K562 (cell line): ENCODE results near the gene MRPL27. TPM values are rescaled to one million over a fixed set of nuclear protein-coding genes. Genes with fewer than 3 reads are reported as not detected.

Experiments used
- ARID2 ChIP-seq: fragments of 450-650 bp; IDR thresholded peaks from 2 replicates; pipeline ENCODE4 v1.6.1; 2017; ENCODE audit warnings: antibody characterized with exemption, mild to moderate bottlenecking
- ATF2 ChIP-seq: sonication (generic); formaldehyde crosslinking; IDR thresholded peaks from 2 replicates; pipeline ENCODE4 v1.8.1; 2022; ENCODE audit warnings: missing genetic modification reagents
- GTF2A2 ChIP-seq: IDR thresholded peaks from 2 replicates; pipeline ENCODE4 v1.6.1; 2016; ENCODE audit warnings: mild to moderate bottlenecking, missing genetic modification characterization, missing compliant biosample characterization
- HMGN3 ChIP-seq: IDR thresholded peaks from 2 replicates; pipeline ENCODE4 v1.6.1; 2011; ENCODE audit warnings: borderline replicate concordance, low read depth, mild to moderate bottlenecking, mixed read lengths, low read length; ENCODE audit not compliant: insufficient read length; ENCODE audit errors: extremely low read depth
- HNRNPK ChIP-seq: fragments of 200-400 bp; formaldehyde crosslinking; IDR thresholded peaks from one replicate; pipeline ENCODE4 v1.6.1; 2018; ENCODE audit warnings: mild to moderate bottlenecking, low read depth, low read length; ENCODE audit not compliant: poor library complexity, severe bottlenecking
- JUN ChIP-seq, 2 experiments: sonication (generic) in 1 of 2; formaldehyde crosslinking in 1 of 2; IDR thresholded peaks; 2 replicates each; pipeline versions ENCODE4 v1.6.1 to v1.8.0; 2012 to 2022; ENCODE audit warnings: borderline replicate concordance in 2 of 2, mild to moderate bottlenecking in 2 of 2, improper control_type of control experiment in 1 of 2, low read depth in 1 of 2, low read length in 1 of 2, missing genetic modification reagents in 1 of 2
- MTA1 ChIP-seq: fragments of 450-650 bp; IDR thresholded peaks from 2 replicates; pipeline ENCODE4 v1.6.1; 2017; ENCODE audit warnings: borderline replicate concordance
- NUFIP1 ChIP-seq: fragments of 450-650 bp; IDR thresholded peaks from 2 replicates; pipeline ENCODE4 v1.6.1; 2018; ENCODE audit not compliant: partially characterized antibody
- OTX1 ChIP-seq: fragments of 450-650 bp; formaldehyde crosslinking; IDR thresholded peaks from 2 replicates; pipeline ENCODE4 v1.4.0; 2022; ENCODE audit warnings: mild to moderate bottlenecking
- PTBP1 ChIP-seq: fragments of 200-400 bp; formaldehyde crosslinking; IDR thresholded peaks from 2 replicates; pipeline ENCODE4 v1.6.1; 2017; ENCODE audit warnings: low read depth, low read length
- PTRF ChIP-seq: fragments of 450-650 bp; IDR thresholded peaks from 2 replicates; pipeline ENCODE4 v1.6.1; 2016; ENCODE audit warnings: mild to moderate bottlenecking, missing genetic modification characterization, missing compliant biosample characterization
- SIN3A ChIP-seq, 2 experiments: fragments of 150-350 bp in 1 of 2; IDR thresholded peaks; 2 replicates each; pipeline ENCODE4 v1.6.1; 2011 to 2016; ENCODE audit warnings: borderline replicate concordance in 2 of 2, low read depth in 2 of 2, low read length in 2 of 2, mild to moderate bottlenecking in 2 of 2, moderate library complexity in 2 of 2; ENCODE audit not compliant: control insufficient read depth in 1 of 2
- SP2 ChIP-seq: IDR thresholded peaks from 2 replicates; pipeline ENCODE4 v1.6.1; 2011; ENCODE audit warnings: mild to moderate bottlenecking, low read depth, low read length, moderate library complexity; ENCODE audit not compliant: poor library complexity, severe bottlenecking; ENCODE audit errors: extremely low read depth
- UBTF ChIP-seq, 2 experiments: IDR thresholded peaks; 2 replicates each; pipeline ENCODE4 v1.6.1; 2012; ENCODE audit warnings: improper control_type of control experiment in 2 of 2, low read depth in 2 of 2, low read length in 2 of 2, borderline replicate concordance in 1 of 2
- YBX1 ChIP-seq: fragments of 450-650 bp; IDR thresholded peaks from 2 replicates; pipeline ENCODE4 v1.7.1; 2016; ENCODE audit warnings: mild to moderate bottlenecking
- ZBTB11 ChIP-seq, 3 experiments: fragments of 200-800 bp in 1 of 3; fragments of 250-450 bp in 1 of 3; fragments of 450-650 bp in 1 of 3; sonication (Bioruptor Pico) in 1 of 3; sonication (Bioruptor generic) in 1 of 3; formaldehyde crosslinking in 1 of 3; IDR thresholded peaks; 2 replicates each; pipeline versions ENCODE4 v1.6.1 to v1.8.0; 2016 to 2022; ENCODE audit warnings: mild to moderate bottlenecking in 2 of 3, missing genetic modification characterization in 2 of 3, missing compliant biosample characterization in 1 of 3, moderate library complexity in 1 of 3
- ZFP1 ChIP-seq: fragments of 450-650 bp; formaldehyde crosslinking; IDR thresholded peaks from 2 replicates; pipeline ENCODE4 v1.4.0; 2020; ENCODE audit warnings: mild to moderate bottlenecking, mixed read lengths
- ZNF121 ChIP-seq: sonication (generic); formaldehyde crosslinking; conservative IDR thresholded peaks from 2 replicates; pipeline ENCODE4 v1.8.0; 2022; ENCODE audit warnings: missing genetic modification reagents
- ZNF134 ChIP-seq: fragments of 250-450 bp; sonication (Bioruptor Pico); conservative IDR thresholded peaks from 2 replicates; pipeline ENCODE4 v1.4.0; 2020
- ZNF583 ChIP-seq: fragments of 250-450 bp; sonication (Bioruptor Pico); IDR thresholded peaks from 2 replicates; pipeline ENCODE4 v1.4.0; 2020
- polyA plus RNA-seq, 8 experiments: library from polyadenylated mRNA; depleted of rRNA in 4 of 8; stranded (reverse) in 5 of 8; unstranded in 3 of 8; fragments of >200 nt; fragmentation: Nextera tagmentation in 2 of 8; fragmentation: Illumina TruSeq in 1 of 8; extraction: Ambion mirVana in 2 of 8; extraction: Trizol in 1 of 8; gene quantifications; 2 replicates each; pipeline versions ENCODE4 v1.2.1 to v1.2.3, GENCODE V29; 2011 to 2014; ENCODE audit warnings: inconsistent platforms in 1 of 8, missing spikeins in 1 of 8
- total RNA-seq, 7 experiments: library from RNA; depleted of rRNA in 6 of 7; stranded (reverse); fragments of >200 nt in 6 of 7; fragmentation: Illumina TruSeq in 2 of 7; extraction: Trizol in 2 of 7; gene quantifications; 2 replicates each; pipeline versions ENCODE4 v1.2.1 to v1.2.3, GENCODE V29; 2011 to 2021; ENCODE audit warnings: low replicate concordance in 1 of 7

Gene MRPL27
- total and polyA plus RNA-seq, 9 of the 15 experiments (the other 6 are each of a cell fraction or from before 2014, with no cell fraction given): 96.3 to 401 (median 142) TPM

- no peak for TF ChIP-seq PTBP1
- peak; percentile 73; the same call in 1 of the 2 replicates for TF ChIP-seq OTX1
- TF ChIP-seq MTA1: no peak
- no peak for TF ChIP-seq SIN3A (IDR thresholded peaks at IDR 0.05; ENCODE audit: borderline replicate concordance in 2 of 2, control insufficient read depth in 1 of 2, low read depth in 2 of 2, low read length in 2 of 2)
- no peak for TF ChIP-seq ARID2
- peak in 1 of 3 experiments; percentile 57; a peak in 2 of 6 replicates for TF ChIP-seq ZBTB11 (CRISPR knock-in tag; IDR thresholded peaks at IDR 0.05)
- TF ChIP-seq ZFP1 (CRISPR knock-in tag): no peak
- no peak for TF ChIP-seq YBX1
- TF ChIP-seq ZNF121 (CRISPR knock-in tag): no peak
- TF ChIP-seq JUN (IDR thresholded peaks at IDR 0.05; ENCODE audit: borderline replicate concordance, low read depth, low read length): no peak
- no peak for TF ChIP-seq JUN (CRISPR knock-in tag; IDR thresholded peaks at IDR 0.05; ENCODE audit: borderline replicate concordance)
- no peak for TF ChIP-seq SP2
- TF ChIP-seq UBTF (IDR thresholded peaks at IDR 0.05; ENCODE audit: borderline replicate concordance in 1 of 2, low read depth in 2 of 2, low read length in 2 of 2): no peak
- TF ChIP-seq GTF2A2: peak; percentile 87
- TF ChIP-seq ZNF583 (CRISPR knock-in tag): peak; percentile 90
- TF ChIP-seq ATF2 (CRISPR knock-in tag): no peak
- TF ChIP-seq HMGN3: no peak
- TF ChIP-seq ZNF134 (CRISPR knock-in tag): peak; percentile 66; the same call in 1 of the 2 replicates
- peak; percentile 93 for TF ChIP-seq PTRF (tag)
- TF ChIP-seq HNRNPK: no peak
- no peak for TF ChIP-seq NUFIP1
Observed at GRCh38 chr17:50319306-50320004, 53.5 kb downstream of the MRPL27 start (continued).
